GM21717 (cell line): ENCODE results near the gene GAD2.

Experiments
- ATAC-seq: cut with Tn5 transposase; IDR thresholded peaks from one replicate; pipeline ENCODE4 v1.9.1; 2021; ENCODE audit warnings: mild to moderate bottlenecking, moderate library complexity; ENCODE audit not compliant: unreplicated experiment

GAD2 gene

DNA sequence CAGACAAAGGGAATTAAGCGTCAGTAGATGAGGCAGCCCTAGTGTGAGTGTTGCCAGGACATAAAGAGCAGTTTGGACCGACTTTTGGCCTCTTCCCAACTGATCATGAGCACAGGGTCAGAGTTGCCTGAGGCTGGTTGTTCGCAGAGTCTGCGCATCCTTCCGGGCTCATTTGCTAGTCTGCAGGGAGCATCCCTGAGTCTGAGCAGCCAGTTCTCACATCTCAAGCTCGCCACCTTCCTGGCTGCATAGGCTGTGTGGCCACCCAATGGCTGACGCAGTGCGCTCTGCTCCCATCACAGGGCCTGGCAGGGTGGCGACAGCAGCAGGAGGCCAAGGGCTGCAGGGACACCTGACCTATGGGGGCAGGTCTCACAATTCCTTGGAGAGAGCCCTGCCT, 5.0 kb downstream of the GAD2 start:
- ATAC-seq = no peak

DNA sequence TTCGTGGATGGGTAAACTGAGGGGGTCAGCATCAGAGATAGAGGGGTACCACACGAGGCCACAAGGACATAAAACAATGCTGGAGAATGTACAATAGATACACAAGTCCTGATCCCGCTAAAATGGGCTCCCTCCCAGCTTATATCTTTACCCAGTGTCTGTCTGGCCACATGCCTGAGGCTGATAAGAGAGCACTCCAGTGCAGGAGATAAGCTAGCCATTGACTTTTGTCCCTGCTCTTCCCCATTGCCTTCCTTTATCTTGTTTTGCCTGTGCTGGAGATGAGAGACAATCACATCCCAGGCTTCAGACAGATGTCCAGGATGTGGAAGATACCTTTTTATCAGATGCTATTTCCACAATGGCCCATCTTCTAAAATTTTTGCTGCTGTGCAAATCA, 6.0 kb downstream of the GAD2 start:
- no peak for ATAC-seq

DNA sequence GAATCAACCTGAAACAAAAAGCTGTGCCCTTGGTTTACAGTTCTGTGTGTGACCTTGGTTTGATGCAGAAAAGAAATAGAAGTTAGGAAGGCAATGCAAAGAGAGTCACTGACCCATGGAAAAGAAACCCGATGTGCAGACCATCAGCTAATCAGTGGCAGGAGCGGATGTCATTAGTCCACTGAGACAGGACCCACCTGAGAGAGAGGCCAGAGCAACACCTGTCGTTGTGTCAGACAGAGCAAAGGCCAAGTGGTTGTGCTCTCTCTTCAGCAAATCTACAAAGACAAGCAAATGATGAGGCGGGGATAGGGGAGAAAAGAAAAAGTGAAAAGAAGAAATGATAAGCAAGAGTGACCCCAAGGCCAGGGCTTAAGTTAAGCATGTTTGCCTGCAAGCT, 8.7 kb downstream of the GAD2 start:
- ATAC-seq = no peak

DNA sequence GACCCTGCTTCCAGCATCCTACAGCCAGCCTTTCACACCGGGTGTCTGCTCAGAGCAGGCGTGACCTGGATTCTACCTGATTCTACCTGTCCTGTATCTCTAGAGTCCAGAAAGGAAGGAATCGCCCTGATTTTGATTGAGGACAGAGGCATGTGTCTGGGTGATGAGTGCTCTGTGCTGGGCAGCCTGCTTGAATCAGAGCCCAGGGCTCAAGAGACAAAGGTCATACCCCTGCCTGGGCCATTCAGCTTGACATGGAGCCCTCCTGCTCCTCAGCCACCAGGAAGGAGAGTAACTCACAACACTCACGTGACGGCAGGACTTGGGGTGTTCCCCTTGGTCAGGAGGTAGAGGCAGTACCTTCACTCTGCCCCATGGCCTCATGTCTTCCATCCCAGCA, 11.2 kb downstream of the GAD2 start:
- no peak for ATAC-seq

DNA sequence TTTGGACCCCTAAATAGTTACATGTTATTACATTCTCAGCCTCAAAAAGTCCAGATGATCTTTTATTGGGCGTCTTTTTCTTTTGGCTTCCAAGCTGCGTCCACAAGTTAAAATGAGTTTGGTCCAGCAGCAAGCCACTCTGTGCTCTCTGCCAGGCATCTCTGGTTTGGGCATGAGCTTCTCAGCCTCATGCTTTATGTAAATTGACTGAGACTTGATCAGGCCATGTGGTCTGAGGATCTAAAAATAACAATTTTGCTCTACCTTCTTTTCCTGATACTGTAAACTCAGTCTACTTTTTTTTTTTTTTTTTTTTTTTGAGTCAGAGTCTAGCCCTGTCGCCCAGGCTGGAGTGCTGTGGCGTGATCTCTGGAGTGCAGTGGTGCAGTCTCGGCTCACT, 15.6 kb downstream of the GAD2 start:
- no peak for ATAC-seq

DNA sequence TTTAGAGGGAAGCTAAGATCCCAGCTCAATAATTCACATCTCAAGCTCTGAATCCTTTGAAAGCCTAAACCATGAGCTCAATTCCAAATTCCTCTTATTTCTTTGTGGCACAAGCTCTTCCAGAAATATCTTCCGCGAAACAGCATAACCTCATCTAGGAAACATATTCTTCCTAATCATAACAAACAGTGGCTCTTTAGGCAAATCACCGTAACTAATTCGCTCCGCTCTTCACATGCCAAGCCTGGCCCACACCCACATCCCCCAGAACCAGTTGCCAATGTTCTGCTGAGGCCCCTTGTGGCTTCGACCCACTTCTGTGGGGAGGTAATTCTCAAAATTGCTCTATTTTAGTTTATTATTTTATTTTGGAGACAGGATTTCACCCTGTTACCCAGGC, 19.2 kb downstream of the GAD2 start:
- no peak for ATAC-seq

DNA sequence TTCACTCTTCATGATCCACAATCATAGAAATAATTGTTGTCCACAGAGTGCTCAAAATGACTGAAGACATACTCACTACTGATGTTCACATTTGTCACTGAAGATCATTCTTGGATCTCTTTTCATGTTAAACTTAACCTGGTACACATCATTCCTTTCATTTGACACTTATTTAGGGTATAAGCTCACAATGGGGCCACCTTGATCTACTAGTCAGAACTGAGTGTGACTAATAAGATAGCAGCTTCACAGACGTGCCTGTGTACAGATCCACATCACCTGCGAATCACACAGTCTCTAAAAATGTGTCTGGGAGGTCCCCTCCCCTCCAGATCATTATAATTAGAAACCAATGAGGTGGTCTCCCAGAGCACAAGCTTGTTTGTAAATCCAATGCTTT, 21.8 kb downstream of the GAD2 start:
- no peak for ATAC-seq

DNA sequence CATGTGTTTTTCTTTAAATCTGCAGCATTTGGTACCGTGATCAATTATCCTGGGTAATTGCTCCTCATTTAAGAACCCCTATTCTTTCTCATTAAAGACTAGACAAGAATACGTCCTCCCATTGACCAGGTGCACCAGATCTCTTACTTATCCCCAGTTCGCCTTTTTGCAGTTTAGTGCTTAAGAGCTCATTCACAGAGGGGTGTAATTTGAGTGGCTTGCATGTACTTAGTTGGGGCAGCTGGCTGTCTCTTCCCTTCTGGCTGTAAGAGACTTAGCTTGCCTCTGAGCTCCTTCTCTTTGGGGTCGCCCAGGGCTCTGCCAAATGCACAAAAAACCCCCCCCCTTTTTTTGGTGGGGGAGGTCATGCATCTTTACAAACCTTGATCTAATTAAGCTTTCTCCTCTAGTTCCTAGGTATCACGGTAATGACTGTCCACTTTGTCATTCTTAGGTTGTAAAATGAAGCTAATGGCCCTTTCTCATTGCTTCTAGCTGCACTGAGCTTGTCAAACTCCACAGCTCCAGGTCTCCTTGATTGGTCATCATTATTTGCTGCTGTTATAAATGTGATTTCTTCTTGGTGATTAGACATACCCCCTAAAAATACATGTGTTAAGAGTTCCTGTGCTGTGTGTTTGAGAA, 26.3 kb downstream of the GAD2 start:
- ATAC-seq = no peak

DNA sequence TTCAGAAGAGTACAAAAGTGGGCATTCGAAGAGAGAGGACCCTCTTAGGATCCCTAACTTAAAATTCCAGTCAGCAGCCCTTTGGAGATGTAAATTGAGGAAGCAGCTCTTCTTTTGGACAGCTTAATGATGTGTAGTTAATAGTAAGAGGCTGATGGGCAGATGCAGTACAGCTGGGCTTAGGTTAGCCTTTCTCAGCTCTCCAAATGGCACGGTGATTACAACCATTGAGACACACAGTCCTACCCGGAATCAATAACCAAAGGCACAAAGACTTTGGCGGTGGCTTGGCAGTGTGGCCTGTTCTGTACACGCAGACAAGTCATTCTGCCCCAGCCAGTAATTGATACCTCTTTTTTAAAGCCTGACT, 26.8 kb downstream of the GAD2 start:
- ATAC-seq = no peak

DNA sequence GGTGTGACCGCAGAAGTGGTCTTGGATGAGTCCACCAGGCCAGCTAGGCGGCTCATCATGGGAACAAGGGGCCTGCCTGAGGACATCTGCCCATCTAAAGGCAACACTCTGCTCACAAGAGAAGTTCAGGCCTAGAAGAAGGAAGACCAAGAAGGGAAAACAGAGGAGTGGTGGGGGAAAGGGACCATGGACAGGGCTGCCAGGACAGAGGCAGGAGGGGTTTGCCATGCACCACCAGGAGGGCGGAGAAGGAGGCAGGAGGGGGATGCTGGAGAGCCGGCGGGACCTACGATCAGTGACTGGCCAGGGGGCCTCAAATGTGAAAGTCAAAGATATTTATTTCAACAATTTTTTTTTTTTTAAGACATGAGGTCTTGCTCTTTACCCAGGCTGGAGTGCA, 33.1 kb downstream of the GAD2 start:
- ATAC-seq = no peak

DNA sequence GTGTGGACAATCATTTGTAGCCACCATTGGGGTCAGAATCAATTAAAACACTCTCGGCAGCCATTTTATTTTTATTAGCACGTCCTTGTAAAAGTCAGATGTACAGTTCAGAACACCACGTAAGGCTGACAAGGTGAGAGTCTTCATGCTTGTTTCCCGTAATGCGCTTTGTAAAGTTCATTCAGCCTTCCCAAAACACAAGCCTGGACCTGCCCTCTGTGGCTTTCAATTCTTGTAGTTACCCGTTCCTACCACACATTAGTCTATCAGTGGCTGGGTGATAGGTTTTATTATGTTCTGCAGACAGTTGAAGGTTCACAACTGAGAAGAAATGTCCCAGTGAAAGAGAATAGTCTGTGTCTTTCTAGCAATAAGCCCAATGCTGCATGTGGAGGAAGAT, 35.4 kb downstream of the GAD2 start:
- no peak for ATAC-seq

DNA sequence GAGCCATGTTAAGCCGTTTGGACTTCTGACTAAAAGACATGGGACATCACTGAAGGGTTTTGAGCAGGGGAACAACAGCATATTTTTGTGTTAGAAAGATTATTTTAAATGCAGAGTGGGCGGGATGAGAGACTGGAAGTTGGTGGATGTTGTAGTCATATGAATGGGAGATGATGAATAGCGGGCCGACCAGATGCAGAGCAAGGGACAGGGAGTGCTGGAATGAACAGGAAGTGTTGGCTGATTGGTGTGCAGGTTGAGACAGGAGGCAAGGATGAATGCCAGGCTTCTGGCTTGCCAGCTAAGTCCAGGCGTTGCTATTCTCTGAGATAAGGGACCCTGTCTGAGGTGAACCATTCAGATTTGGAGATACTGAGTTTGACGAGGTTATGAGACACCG, 38.0 kb downstream of the GAD2 start:
- ATAC-seq = no peak

DNA sequence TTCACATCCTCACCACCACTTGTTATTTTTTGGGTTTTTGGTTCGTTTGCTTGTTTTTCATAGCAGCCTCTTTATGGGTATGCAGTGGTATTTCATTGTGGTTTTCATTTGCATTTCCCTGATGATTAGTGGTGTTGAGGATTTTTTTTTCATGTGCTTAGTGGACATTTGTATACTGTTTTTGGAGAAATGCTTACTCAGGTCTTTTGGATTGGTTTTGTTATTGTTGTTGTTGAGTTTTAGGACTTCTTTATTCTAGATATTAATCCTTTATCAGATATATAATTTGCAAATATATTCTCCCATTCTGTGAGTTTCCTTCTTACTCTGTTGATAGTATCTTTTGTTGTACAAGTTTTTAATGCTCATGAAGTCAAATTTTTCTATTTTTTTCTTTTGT, 42.8 kb downstream of the GAD2 start:
- ATAC-seq = no peak

DNA sequence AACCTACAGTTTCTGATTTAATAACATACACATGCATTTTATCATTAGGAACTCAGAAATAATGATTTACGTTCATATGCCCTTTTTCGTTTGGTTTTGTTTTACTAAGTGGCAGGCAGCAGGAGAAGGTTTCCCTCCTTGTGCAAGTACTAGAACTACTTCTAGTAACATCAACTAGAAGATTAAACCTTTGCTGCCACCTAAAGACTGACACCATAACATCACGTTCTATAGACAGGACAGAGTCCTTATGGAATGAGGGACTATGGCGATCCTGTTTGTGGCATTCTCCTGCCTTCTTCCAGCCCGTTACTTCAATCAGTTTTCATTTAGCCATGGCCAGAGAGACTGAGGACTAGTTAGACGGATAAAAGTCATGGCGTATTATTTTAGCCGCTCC, 53.2 kb downstream of the GAD2 start:
- no peak for ATAC-seq

DNA sequence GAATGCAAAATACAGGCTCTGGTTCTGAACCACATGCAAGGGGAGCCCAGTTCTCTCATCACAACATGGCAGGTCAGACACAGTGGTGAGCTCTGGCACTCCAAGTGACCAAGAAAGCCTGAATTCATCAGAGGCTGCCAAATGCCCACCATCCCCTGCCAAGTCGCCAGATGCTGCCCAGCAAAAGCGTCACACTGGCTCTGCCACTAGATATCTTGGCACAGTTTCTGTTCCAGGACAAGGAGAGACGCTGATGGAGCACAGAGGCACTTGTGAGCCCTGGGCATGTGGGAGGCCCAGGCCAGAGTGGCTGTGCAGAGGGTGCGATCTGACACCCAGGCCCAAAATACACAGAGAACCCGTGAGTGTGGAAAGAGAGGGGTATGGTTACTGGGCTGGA, 57.8 kb downstream of the GAD2 start:
- no peak for ATAC-seq

DNA sequence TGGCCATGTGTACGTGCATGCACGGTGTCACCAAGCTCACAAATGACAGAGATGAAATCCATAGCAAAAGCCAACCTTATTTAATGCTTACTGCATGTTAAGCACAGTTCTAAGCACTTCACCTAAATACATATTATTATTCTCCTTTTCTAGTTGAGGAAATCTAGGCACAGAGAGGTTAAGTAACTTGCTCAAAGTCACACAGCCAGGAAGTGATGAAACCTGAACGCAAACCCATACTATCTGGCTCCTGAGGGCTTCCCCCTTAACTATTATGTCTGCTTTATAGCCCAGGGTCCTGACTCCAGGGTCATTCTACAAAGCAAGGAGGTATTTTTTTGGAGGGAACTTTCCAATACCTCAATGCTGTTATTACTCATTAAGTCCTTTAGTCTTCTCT, 61.7 kb downstream of the GAD2 start:
- no peak for ATAC-seq

DNA sequence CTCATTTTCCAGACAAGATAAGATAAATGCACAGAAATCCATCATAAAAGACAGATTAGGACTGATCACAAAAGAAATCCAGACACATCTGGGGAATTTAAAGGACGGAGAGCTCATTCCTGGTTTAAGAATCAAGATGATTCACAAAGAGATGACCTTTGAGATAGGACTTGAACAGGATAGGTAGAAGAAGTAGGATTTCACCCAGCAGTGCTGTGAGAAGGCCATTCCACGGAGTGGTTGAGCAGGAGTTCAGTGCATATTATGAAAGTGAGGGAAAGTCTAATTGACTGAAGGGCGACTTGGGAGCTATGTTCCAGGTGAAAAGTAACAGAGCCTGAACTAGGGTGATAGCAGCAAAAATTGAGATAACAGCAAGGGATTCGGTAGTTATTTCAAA, 73.7 kb downstream of the GAD2 start:
- no peak for ATAC-seq

DNA sequence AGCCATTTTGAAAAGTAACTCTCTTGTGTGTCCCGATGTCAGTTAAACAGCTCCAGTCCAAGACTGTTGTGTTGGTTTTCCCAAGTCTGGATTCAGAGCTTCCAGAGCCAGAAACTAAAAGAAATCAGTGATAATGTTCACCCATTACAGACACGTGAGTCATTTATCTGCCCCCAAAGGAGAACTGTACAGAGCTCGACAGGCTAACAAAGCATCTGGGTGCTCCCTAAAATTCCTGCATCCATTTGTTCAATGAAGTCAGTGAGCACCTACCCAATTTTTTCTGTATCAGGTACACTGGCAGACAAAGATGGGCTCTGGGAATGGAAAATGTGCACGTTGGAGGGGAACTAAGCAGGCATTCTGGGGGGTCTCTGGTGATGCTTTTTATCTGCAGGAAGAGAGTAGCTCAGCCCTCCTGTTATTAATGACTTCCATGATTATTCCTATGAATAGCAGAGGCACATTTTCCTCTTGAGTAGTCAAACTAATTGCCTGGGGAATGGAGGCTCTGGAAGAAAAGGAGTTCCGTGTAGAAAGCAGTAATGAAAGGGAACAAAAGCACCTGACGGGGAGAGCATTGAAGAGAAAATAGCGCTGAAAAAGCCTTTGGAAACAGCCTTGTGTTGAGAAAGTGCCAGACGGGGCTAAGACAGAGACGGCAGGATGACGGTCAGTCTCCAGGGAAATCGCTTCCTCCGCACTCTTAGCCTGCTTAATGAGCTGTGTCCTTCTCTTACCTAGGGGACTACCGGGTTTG, 75.3 kb downstream of the GAD2 start:
- ATAC-seq = no peak

DNA sequence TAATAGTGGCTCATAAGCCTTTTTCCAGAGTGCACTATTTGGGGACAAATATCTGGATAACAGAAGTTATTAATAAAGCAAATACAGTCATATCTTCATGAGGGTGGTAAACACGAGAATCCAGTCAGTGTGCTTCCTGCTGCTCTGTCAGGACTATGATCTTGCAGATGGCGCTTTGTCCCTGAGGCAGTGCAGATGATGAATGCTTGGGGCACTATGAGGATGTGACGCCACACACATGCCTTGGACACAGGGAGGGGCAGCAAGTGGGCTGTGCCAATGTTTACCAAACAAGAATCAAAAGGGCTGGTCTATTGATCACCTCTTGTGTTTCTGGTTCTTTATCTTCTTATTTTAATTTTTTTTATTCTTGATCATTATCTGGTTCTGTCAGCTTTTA, 79.8 kb downstream of the GAD2 start:
- ATAC-seq = no peak

DNA sequence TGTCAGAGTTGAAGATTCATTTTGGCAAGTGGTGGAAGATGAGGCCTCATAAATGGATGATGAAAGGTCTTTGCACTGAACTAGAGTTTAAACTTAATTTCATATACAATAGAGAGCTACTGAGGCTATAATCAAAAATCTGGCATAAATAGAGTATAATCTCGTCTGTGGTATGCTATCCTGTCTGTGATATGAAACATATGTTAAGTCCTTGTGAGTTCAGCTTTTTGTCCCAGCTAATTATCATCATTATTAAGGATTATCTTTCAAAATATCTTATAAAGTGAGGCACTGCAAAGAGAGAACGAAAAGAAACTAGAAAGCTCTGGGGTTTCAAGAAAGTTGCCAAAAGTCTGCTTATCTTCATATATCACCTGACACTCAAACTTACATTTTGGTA, 83.4 kb downstream of the GAD2 start:
- no peak for ATAC-seq

DNA sequence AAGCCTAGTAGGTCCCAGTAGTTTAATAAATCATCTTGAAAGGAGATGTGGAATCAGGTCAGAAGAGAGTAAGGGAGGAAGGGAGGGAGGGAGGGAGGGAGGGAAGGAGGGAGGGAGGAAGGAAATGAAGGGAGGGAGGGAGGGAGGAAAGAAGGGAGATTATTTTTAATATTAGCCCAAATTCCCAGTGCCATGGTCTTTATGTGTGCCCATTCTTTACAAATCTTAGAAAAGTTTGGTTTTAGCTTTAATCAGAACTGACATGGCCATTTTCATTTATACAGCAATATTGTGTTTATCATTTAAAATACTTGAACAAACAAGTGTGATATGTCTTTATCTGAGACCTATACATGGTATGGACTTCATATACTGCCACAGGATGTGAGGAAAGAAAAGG, 86.8 kb downstream of the GAD2 start:
- no peak for ATAC-seq

DNA sequence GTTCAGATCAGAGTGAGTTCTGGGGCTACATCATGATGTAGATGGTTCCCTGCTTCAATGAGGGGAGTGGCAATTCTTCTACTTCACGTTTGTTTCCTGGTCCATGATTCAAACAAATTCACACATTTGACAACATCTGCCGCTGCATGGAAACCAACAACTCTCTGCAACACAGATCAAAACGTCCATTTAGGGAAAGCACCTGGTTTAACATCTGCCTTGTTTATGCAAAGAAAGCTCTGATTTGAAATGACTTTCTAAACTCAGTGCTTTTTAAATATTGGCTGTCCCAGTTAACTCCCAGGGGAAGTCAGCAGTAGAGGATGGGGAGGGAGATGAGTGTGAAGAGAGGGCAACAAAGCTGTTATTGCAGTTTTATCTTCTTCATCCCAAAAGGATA, 93.8 kb downstream of the GAD2 start:
- ATAC-seq = no peak

DNA sequence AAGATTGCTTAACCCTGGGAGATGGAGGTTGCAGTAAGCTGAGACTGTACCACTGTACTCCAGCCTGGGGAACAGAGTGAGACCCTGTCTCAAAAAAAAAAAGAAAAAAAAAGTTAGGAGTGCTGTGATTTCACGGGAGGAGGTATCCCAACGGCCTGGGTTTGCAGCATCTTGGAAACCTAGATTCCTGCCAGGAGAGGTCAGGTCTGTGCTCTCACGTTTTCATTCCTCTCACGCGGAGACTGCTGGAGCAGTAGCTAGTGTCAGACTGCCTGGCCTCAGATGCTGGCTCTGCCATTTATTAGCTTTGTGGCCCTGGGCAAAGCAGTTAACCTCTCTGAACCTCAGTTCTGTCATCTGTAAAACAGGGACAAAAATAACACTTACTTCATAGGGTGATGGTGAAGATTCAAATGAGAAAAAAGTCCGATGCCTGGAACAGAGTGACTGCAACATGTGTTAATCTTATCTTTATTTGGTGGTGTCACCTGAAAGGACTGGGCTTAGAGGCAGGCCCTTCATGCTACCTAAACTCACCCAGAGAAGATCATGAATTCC, 94.9 kb downstream of the GAD2 start:
- no peak for ATAC-seq
